Parathyroid adenoma (tissue), 2 donors: ENCODE measurements around the gene GRM4.
"Not testable (repeated sequence)": the region's sequence is repeated elsewhere in the genome, so short reads cannot be mapped to it uniquely, and the experiment has no call there.

Experiments
- H2AFZ ChIP-seq: fragments of 300-600 bp; sonication (generic); one replicate; pipeline ENCODE4 v1.7.0; 2017; ENCODE audit warnings: antibody characterized with exemption, mild to moderate bottlenecking
- H3K27ac ChIP-seq: fragments of 300-600 bp; sonication (generic); one replicate; pipeline ENCODE4 v1.7.0; 2017
- H3K27me3 ChIP-seq: fragments of 300-600 bp; sonication (generic); one replicate; pipeline ENCODE4 v1.7.0; 2017; ENCODE audit warnings: low read length; ENCODE audit not compliant: control insufficient read depth, insufficient read depth
- H3K36me3 ChIP-seq: fragments of 300-600 bp; sonication (generic); one replicate; pipeline ENCODE4 v1.7.0; 2017; ENCODE audit warnings: low read length; ENCODE audit not compliant: control insufficient read depth, insufficient read depth
- H3K4me1 ChIP-seq: fragments of 300-600 bp; sonication (generic); one replicate; pipeline ENCODE4 v1.7.0; 2017; ENCODE audit warnings: control low read depth
- H3K4me2 ChIP-seq: fragments of 300-600 bp; sonication (generic); one replicate; pipeline ENCODE4 v1.7.0; 2017; ENCODE audit warnings: low read length
- H3K4me3 ChIP-seq: fragments of 300-600 bp; sonication (generic); one replicate; pipeline ENCODE4 v1.7.0; 2017; ENCODE audit warnings: low read depth, low read length
- H3K79me2 ChIP-seq: fragments of 300-600 bp; sonication (generic); one replicate; pipeline ENCODE4 v1.7.0; 2017; ENCODE audit warnings: control low read depth
- H3K9ac ChIP-seq: fragments of 300-600 bp; sonication (generic); one replicate; pipeline ENCODE4 v1.7.0; 2017; ENCODE audit warnings: mild to moderate bottlenecking
- H3K9me3 ChIP-seq: fragments of 300-600 bp; sonication (generic); one replicate; pipeline ENCODE4 v1.7.0; 2017; ENCODE audit warnings: low read length; ENCODE audit not compliant: control insufficient read depth
- TF ChIP-seq, protein P1 (sequence below): fragments of 300-600 bp; sonication (generic); IDR thresholded peaks from one replicate; pipeline ENCODE4 v1.7.0; 2017; ENCODE audit warnings: antibody characterized with exemption, mild to moderate bottlenecking
- donor health status: primary hyperparathyroidism.

Gene GRM4

DNA sequence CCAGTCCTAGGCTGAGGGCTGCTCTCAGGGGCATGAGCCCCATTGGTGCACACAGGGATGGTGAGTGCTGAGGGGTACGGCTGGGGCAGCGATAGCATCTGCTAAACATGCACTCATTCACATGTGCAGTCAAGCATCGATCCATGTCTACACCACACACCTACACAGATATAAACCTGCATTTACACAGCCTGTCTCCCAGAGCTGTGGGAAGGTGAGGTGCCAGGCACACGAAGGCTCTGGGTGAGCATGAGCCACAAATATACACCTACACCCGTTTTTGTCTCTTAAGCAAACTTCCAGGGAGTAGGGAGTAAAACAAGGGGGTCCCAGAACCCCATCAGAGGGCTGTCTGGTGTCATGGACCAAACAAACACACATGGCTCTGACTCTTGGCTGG, 99.3 kb downstream of the GRM4 start:
- no peaks in the 10 kb centered on the region for H3K27me3 ChIP-seq
- no peak overlapping the region for H2AFZ ChIP-seq
- H3K4me1 ChIP-seq: no peaks in the 10 kb centered on the region
- H3K36me3 ChIP-seq: no peaks in the 10 kb centered on the region
- no peak overlapping the region for H3K4me3 ChIP-seq
- TF ChIP-seq, protein P1, sequence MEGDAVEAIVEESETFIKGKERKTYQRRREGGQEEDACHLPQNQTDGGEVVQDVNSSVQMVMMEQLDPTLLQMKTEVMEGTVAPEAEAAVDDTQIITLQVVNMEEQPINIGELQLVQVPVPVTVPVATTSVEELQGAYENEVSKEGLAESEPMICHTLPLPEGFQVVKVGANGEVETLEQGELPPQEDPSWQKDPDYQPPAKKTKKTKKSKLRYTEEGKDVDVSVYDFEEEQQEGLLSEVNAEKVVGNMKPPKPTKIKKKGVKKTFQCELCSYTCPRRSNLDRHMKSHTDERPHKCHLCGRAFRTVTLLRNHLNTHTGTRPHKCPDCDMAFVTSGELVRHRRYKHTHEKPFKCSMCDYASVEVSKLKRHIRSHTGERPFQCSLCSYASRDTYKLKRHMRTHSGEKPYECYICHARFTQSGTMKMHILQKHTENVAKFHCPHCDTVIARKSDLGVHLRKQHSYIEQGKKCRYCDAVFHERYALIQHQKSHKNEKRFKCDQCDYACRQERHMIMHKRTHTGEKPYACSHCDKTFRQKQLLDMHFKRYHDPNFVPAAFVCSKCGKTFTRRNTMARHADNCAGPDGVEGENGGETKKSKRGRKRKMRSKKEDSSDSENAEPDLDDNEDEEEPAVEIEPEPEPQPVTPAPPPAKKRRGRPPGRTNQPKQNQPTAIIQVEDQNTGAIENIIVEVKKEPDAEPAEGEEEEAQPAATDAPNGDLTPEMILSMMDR: no peak
- H3K27ac ChIP-seq: no peak overlapping the region
- no peaks in the 10 kb centered on the region for H3K79me2 ChIP-seq
- H3K9ac ChIP-seq: no peak overlapping the region
- H3K9me3 ChIP-seq: no peaks in the 10 kb centered on the region
- H3K4me2 ChIP-seq: no peak overlapping the region

DNA sequence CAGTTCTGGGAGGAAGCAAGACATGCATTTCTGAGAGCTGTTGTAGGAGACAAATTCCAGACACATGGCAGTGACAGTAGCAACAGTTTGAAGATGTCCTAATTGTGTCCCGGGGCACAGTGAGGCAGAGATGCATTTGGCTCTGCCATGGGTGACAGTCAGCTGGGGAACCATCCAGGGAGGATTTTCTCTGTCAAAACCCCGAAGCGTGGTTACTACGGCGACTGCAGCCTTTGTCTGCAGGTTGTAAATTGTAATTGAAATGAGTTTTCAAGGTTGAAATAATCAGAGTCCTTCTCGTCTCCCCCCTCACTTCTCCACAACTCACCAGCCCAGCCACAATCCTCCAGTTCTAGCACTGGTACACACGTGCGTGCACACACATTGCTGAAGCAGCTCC, 100.1 kb downstream of the GRM4 start:
- Histone ChIP-seq H3K9me3 (no peaks in the 10 kb centered on the region), H2AFZ (no peak overlapping the region), H3K4me1 (no peaks in the 10 kb centered on the region), H3K27me3 (no peaks in the 10 kb centered on the region), H3K9ac (no peak overlapping the region), H3K27ac (no peak overlapping the region), H3K36me3 (no peaks in the 10 kb centered on the region), H3K4me3 (no peak overlapping the region), H3K79me2 (no peaks in the 10 kb centered on the region), H3K4me2 (no peak overlapping the region)
- TF ChIP-seq, protein P1: no peak

DNA sequence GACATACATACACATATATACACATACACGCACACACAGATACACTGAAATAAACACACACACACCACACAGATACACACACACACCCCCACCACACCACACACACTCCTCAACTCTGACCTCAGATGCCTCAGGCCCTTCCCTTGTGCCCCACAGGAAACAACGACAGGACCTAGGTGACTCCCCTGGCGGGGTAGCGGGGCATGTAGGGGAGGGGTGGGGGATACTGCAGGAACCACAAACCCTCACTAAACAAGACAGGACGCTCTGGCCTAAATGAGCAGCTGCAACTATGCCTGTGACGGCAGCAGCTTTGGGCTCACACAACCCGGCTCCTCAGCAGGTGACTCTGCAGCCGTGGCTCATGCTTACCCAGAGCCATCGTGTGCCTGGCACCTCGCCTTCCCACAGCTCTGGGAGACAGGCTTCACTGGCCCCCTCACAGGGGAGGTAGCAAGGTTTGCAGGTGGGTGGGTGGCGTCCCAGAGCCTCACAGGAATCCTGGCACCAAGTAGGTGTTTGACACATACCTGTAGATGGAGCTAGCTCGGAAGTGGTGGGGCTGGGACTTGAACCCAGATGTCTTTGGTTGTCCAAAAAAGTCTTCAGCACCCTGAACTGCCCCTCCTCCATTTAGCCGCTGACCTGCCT, 100.8 kb downstream of the GRM4 start:
- Histone ChIP-seq H3K4me3 (no peak overlapping the region), H3K27me3 (no peaks in the 10 kb centered on the region), H3K36me3 (no peaks in the 10 kb centered on the region), H3K4me2 (no peak overlapping the region), H3K4me1 (no peaks in the 10 kb centered on the region), H3K9me3 (no peaks in the 10 kb centered on the region), H3K9ac (no peak overlapping the region), H3K27ac (no peak overlapping the region), H3K79me2 (no peaks in the 10 kb centered on the region), H2AFZ (no peak overlapping the region)
- TF ChIP-seq, protein P1: no peak

DNA sequence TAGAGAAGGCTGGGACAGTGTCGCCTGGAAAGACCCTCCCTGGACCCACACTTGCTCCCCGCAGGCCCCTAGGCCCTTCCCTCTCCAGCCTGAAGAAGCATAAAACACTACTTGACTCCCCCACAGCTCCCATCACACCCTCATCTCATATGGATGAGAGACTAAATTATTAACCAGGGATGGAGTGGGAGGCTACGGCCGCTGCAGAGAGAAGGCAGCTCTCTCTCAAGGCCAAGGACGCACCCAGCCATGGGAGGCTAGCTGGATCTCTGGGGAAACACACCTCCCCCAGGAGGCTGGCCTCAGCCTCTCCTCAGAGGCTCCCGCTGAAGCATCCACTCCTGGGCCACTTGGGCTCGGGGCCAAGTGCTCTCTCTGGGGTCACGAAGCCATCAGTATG, 102.5 kb downstream of the GRM4 start:
- no peaks in the 10 kb centered on the region for H3K27me3 ChIP-seq
- TF ChIP-seq, protein P1: no peak
- H3K27ac ChIP-seq: no peak overlapping the region
- no peaks in the 10 kb centered on the region for H3K9me3 ChIP-seq
- H3K4me3 ChIP-seq: no peak overlapping the region
- no peaks in the 10 kb centered on the region for H3K36me3 ChIP-seq
- H2AFZ ChIP-seq: no peak overlapping the region
- H3K79me2 ChIP-seq: no peaks in the 10 kb centered on the region
- no peaks in the 10 kb centered on the region for H3K4me1 ChIP-seq
- H3K9ac ChIP-seq: no peak overlapping the region
- no peak overlapping the region for H3K4me2 ChIP-seq

DNA sequence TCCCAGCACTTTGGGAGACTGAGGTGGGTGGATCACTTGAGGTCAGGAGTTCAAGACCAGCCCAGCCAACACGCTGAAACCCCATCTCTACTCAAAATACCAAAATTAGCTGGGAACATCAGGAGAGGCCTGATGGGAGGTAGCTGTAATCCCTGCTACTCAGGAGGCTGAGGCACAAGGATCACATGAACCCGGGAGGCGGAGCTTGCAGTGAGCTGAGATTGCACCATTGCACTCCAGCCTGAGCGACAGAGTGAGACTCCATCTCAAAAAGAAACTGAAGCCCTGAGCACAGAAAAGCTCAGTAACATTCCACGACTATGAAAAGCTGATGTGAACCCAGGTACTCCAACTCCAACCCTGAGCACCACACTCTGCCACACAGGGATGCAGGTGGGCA, 103.9 kb downstream of the GRM4 start:
- not testable (repeated sequence) for H3K4me3 ChIP-seq, H3K79me2 ChIP-seq, H2AFZ ChIP-seq, H3K36me3 ChIP-seq, H3K4me1 ChIP-seq, H3K9me3 ChIP-seq, H3K9ac ChIP-seq, H3K27me3 ChIP-seq, H3K4me2 ChIP-seq, H3K27ac ChIP-seq
